GM10266 (cell line): ENCODE data around the gene SIL1.

ENCODE experiments used
- DNase-seq: peaks from one replicate; pipeline ENCODE4 v3.0.0; 2012; ENCODE audit errors: extremely low spot score
- TF ChIP-seq, protein P1 (sequence below): IDR thresholded peaks from 2 replicates; pipeline ENCODE4 v1.5.1; 2012; ENCODE audit warnings: mild to moderate bottlenecking, low read depth; ENCODE audit not compliant: control insufficient read depth, insufficient read depth; ENCODE audit errors: missing control alignments

The SIL1 gene

GRCh38 chr5:138909734-138910133, 288.4 kb downstream of the SIL1 start:
- TF ChIP-seq, protein P1, sequence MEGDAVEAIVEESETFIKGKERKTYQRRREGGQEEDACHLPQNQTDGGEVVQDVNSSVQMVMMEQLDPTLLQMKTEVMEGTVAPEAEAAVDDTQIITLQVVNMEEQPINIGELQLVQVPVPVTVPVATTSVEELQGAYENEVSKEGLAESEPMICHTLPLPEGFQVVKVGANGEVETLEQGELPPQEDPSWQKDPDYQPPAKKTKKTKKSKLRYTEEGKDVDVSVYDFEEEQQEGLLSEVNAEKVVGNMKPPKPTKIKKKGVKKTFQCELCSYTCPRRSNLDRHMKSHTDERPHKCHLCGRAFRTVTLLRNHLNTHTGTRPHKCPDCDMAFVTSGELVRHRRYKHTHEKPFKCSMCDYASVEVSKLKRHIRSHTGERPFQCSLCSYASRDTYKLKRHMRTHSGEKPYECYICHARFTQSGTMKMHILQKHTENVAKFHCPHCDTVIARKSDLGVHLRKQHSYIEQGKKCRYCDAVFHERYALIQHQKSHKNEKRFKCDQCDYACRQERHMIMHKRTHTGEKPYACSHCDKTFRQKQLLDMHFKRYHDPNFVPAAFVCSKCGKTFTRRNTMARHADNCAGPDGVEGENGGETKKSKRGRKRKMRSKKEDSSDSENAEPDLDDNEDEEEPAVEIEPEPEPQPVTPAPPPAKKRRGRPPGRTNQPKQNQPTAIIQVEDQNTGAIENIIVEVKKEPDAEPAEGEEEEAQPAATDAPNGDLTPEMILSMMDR = no peak
- DNase-seq = no peak

- TF ChIP-seq, protein P1 = no peak
- no peak for DNase-seq
These were observed 292.6 kb downstream of the SIL1 start for GRCh38 chr5:138905541-138905940.

GRCh38 chr5:138903130-138903775, 294.9 kb downstream of the SIL1 start:
- no peak for DNase-seq
- TF ChIP-seq, protein P1 = no peak

DNA sequence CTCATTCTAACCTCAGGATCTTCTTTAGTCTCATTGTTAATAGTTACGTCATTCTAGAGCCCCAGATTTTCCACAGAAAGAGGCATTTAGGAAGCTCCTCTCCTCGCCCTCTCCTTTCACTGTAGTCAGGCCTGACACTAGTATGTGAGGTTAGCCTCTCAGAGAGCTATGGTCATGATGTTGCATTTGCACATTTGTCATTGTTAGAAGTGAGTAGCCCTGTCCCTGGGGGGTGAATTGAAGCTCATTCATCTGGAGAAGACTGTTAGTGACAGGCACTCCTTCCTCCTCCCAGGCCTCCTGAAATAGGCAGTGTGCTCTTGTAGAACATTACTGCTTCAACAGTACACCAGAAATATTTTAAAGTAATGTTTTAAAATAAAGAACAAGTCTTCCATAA, 296.5 kb downstream of the SIL1 start:
- TF ChIP-seq, protein P1 = no peak
- DNase-seq = no peak

- no peak for DNase-seq
- TF ChIP-seq, protein P1 = no peak
These were observed 297.7 kb downstream of the SIL1 start for GRCh38 chr5:138900281-138900965.

DNA sequence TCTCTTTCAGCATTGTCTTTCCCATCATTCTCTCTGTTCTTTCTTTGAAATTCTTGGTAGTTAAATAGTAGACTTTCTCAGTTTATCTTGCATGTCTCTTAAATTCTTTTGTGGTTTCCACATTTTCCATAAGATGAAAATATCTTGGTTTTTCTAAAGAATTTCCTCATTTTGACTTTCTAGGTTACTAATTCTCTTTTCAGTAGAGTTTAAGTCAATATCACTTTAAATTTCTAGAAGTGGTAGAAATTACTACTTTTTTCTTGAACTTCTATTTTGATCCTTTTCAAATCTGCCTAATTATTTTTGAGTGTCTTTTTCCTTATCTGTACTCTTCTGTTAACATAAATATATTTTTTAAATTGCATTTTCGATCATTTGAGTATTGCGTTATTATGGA, 299.4 kb downstream of the SIL1 start:
- DNase-seq = no peak
- TF ChIP-seq, protein P1 = no peak

DNA sequence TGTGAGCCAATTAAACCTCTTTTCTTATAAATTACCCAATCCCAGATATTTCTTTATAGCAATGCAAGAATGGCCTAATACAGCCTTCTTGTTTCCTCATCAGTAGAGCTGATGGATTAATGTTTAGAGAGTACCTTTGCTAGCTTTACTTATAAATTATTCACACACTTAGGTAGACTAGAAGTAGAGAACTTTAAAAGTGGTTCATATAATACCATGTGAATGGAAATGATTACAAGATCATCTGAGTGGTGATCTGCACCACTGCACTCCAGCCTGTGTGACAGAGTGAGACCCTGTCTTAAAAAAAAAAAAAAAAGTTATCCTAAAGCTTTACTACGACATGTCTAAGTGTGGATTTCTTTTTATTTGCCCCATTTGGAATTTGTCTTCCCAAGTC, 299.9 kb downstream of the SIL1 start:
- no peak for DNase-seq
- TF ChIP-seq, protein P1 = no peak
